K562 treated with DMSO at 1 percent for 4 hours (cell line): ENCODE results near the gene TMCC2. TPM values are rescaled to one million over a fixed set of nuclear protein-coding genes. Genes with fewer than 3 reads are reported as not detected.

ENCODE experiments used
- total RNA-seq: library from RNA; unstranded; fragments of 300-600 nt; gene quantifications from 2 replicates; pipeline ENCODE4 v1.2.3, GENCODE V29; 2022; ENCODE audit not compliant: insufficient read depth

TMCC2 gene, protein sequence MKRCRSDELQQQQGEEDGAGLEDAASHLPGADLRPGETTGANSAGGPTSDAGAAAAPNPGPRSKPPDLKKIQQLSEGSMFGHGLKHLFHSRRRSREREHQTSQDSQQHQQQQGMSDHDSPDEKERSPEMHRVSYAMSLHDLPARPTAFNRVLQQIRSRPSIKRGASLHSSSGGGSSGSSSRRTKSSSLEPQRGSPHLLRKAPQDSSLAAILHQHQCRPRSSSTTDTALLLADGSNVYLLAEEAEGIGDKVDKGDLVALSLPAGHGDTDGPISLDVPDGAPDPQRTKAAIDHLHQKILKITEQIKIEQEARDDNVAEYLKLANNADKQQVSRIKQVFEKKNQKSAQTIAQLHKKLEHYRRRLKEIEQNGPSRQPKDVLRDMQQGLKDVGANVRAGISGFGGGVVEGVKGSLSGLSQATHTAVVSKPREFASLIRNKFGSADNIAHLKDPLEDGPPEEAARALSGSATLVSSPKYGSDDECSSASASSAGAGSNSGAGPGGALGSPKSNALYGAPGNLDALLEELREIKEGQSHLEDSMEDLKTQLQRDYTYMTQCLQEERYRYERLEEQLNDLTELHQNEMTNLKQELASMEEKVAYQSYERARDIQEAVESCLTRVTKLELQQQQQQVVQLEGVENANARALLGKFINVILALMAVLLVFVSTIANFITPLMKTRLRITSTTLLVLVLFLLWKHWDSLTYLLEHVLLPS
- 7.1 and 8.0 TPM in 2 replicates for total RNA-seq

DNA sequence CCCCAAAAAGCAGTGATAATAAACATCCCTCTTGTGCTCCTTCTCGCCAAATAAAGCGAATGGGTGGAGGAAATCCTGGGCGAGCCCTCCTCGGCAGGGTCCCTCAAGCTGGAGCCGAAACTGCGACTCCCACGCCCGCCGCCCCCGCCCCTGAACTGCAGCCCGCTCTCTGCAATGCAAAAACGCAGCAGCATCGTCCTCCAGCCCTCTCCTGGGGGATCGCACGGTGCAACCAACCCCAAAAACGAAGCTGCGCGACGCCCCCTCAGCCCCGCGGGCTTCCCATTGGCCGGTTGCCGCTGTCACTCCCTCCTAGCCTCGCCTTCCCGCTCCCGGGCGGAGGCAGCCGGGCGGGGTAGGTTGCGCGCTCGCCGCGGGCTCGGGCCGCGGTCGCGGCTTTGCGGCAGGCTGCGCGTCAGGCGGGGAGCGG lies at the start of gene TMCC2:
Gene TMCC2 (plus strand): TSS at position 363 of the 430 bp plus-strand sequence. CDS start 619 bp downstream, outside the sequence.

DNA sequence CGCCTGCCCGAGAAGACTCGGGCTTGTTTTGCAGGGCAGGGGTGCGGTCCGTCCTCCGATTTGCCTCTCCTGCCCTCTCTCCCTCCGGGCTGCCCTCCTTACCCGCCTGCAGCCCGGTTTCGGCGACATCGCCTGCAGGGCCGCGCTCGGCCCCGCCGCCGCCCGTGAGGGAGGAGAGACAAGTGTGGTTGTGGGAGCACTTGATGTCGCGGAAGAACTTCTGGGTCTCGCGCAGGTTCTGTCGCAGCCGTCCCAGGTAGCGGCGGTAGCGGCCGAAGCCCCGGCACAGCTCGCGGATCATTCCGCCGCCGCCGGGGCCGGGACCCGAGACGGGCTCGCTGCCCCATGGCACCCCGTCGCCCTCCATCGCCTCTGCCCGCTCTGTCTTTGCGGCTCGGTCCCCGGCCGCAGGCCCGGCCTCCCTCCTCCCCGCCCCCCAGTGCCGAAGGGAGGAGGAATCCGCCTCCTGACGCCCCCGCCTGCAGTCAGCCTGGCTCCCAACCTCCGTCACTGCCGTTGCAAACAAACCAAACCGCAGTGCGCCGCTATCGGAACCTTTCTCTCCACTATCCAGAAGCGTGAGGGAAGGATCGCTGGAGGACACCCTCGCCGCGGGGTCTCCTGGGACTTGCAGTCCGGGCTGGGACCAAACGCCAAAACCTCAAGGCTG lies 16.4 kb upstream of the TMCC2 start, which contains the start of gene DSTYK:
Gene DSTYK (minus strand): TSS at position 534 of the 670 bp plus-strand sequence. CDS start 167 bp downstream, at position 367.

DNA sequence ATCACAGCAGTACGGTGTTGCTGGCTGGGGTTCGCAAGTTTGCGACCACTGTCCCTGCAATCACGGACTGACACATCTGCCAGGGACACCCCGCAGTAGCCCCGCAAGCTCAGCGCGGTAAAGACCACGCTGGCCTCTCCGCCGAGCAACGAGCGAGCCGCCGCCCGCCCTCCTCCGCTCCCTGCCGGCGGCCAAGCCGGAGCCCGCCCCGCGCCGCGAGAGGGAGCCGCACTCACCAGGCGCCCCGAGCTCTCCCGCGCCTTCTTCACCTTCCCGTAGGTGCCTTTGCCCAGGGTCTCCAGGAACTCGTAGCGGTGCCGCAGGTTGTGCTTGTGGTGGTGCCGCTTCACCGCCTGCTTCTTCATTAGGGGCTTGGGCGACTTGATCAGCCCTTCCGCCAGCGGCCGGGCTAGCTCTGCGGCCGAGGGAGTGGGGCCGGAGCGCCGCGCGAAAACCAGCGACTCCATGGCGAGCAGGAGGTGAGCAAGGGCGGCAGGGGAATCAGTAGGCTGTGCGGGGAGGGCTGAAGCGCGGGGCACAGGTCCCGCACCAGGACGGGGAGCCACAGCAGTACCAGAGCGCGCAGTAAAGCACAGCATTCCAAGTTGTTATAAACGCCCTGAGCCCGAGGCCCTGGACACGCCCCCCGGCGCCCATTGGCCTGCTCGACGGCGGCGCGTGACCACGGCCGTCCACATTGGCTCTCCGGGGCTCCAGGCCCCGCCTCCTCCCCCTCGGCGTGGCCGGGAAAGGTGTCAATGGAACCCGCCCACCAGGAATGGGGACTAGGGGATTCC lies 93.6 kb downstream of the TMCC2 start, which contains the start of gene NUAK2:
Gene NUAK2 (minus strand): TSS at position 584 of the 797 bp plus-strand sequence. CDS start 117 bp downstream, at position 467.

Other genes starting within 250 kb of the TMCC2 start
- gene CNTN2, start 184.7 kb upstream of the TMCC2 start, total RNA-seq, result not detected in 2 replicates
- gene TMEM81, start 143.5 kb upstream of the TMCC2 start, total RNA-seq, result 13.8 and 19.0 TPM in 2 replicates
- gene RBBP5, start 106.0 kb upstream of the TMCC2 start, total RNA-seq, result 20.9 and 22.7 TPM in 2 replicates
- 5.3 and 6.4 TPM in 2 replicates for gene DSTYK, start 16.2 kb upstream of the TMCC2 start, total RNA-seq
- gene NUAK2, start 93.8 kb downstream of the TMCC2 start, total RNA-seq, result 0.34 and 0.76 TPM in 2 replicates
- gene KLHDC8A, start 129.0 kb downstream of the TMCC2 start, total RNA-seq, result 0.19 TPM in 1 of 2 replicates, not detected in the other
- not detected in 2 replicates for gene LEMD1, start 194.1 kb downstream of the TMCC2 start, total RNA-seq
- gene BLACAT1, start 228.1 kb downstream of the TMCC2 start, total RNA-seq, result 1.3 TPM in 2 replicates